ENCODE data around the gene TPST2.

- TF ChIP-seq EP300 (IDR thresholded peaks at IDR 0.05) (no peak), POLR2A (IDR thresholded peaks at IDR 0.05) (no peak), POLR2AphosphoS5 (IDR thresholded peaks at IDR 0.05) (no peak)
- TF ChIP-seq, protein P1, sequence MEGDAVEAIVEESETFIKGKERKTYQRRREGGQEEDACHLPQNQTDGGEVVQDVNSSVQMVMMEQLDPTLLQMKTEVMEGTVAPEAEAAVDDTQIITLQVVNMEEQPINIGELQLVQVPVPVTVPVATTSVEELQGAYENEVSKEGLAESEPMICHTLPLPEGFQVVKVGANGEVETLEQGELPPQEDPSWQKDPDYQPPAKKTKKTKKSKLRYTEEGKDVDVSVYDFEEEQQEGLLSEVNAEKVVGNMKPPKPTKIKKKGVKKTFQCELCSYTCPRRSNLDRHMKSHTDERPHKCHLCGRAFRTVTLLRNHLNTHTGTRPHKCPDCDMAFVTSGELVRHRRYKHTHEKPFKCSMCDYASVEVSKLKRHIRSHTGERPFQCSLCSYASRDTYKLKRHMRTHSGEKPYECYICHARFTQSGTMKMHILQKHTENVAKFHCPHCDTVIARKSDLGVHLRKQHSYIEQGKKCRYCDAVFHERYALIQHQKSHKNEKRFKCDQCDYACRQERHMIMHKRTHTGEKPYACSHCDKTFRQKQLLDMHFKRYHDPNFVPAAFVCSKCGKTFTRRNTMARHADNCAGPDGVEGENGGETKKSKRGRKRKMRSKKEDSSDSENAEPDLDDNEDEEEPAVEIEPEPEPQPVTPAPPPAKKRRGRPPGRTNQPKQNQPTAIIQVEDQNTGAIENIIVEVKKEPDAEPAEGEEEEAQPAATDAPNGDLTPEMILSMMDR (IDR thresholded peaks at IDR 0.05): no peak
Measured at GRCh38 chr22:26474682-26475081, 115.2 kb downstream of the TPST2 start.
